Measurements from ENCODE around the gene IL1B. TPM values are rescaled to one million over a fixed set of nuclear protein-coding genes. Genes with fewer than 3 reads are reported as not detected.

Gene IL1B
- total RNA-seq, 4 donors from 2014 or later: 0.22 to 2.7 (median 0.39) TPM; not detected in 1

GRCh38 chr2:112783187-112783714 is 53.3 kb downstream of the IL1B start:
- 94 to 98% methylated on average over 3 of the region's 3 CpGs for whole genome bisulfite sequencing, 2 donors
- TF ChIP-seq CTCF (IDR thresholded peaks at IDR 0.05) (no peak), EP300 (IDR thresholded peaks at IDR 0.05) (no peak), POLR2A (IDR thresholded peaks at IDR 0.05) (no peak)
- Histone ChIP-seq H3K36me3 (no peaks in the 10 kb centered on the region), H3K27me3 (no peaks in the 10 kb centered on the region), H3K27ac (no peak overlapping the region), H3K4me1 (peaks cover 0 to 4% (median 0%) of the 10 kb centered on the region in 4 donors), H3K9me3 (no peaks in the 10 kb centered on the region), H3K4me3 (no peak overlapping the region)
- DNase-seq (ENCODE audit: low spot score in 2 of 2): no peak

GRCh38 chr2:112782234-112782799 is 54.3 kb downstream of the IL1B start:
- no peaks in the 10 kb centered on the region for H3K27me3 ChIP-seq
- H3K4me3 ChIP-seq: no peak overlapping the region
- TF ChIP-seq CTCF (IDR thresholded peaks at IDR 0.05) (no peak), EP300 (IDR thresholded peaks at IDR 0.05) (no peak), POLR2A (IDR thresholded peaks at IDR 0.05) (no peak)
- DNase-seq (ENCODE audit: low spot score in 2 of 2): no peak
- WGBS, 2 donors: 81 to 86% methylated on average over 3 of the region's 3 CpGs
- no peaks in the 10 kb centered on the region for H3K36me3 ChIP-seq
- H3K27ac ChIP-seq: no peak overlapping the region
- H3K4me1 ChIP-seq: peaks cover 0 to 4% (median 0%) of the 10 kb centered on the region in 4 donors
- no peaks in the 10 kb centered on the region for H3K9me3 ChIP-seq

Other genes with a start within 250 kb of the IL1B start
- gene SLC20A1, start 190.8 kb downstream of the IL1B start, total RNA-seq: 10 to 100 TPM; 19.3 to 50.5 (median 32.8) TPM
- not detected for gene NT5DC4, start 115.8 kb downstream of the IL1B start, total RNA-seq
- gene CKAP2L, start 72.2 kb downstream of the IL1B start, total RNA-seq: not detected
- 1 to 10 TPM in 1 of 4 donors, not detected in 3; 1.1 TPM for gene IL1A, start 52.3 kb downstream of the IL1B start, total RNA-seq
- gene IL37, start 74.4 kb upstream of the IL1B start, total RNA-seq: not detected
- not detected for gene IL36G, start 141.2 kb upstream of the IL1B start, total RNA-seq
- gene IL36A, start 168.7 kb upstream of the IL1B start, total RNA-seq: not detected
- not detected for gene IL36B, start 216.1 kb upstream of the IL1B start, total RNA-seq
- not detected for gene IL36RN, start 222.4 kb upstream of the IL1B start, total RNA-seq
- gene IL1F10, start 231.2 kb upstream of the IL1B start, total RNA-seq: not detected

Data from tibial nerve (tissue), 4 donors.